Measurements from ENCODE around the gene PTPN1. TPM values are rescaled to one million over a fixed set of nuclear protein-coding genes. Genes with fewer than 3 reads are reported as not detected.

The PTPN1 gene
- total RNA-seq, 1 experiment from 2014 or later: 30.8 TPM

- Histone ChIP-seq H3K23me2 (ENCODE audit: insufficient read length, low read depth, low read length, poor library complexity, severe bottlenecking) (no peaks in the 10 kb centered on the region), H3K79me2 (ENCODE audit: insufficient read depth, low read length) (no peaks in the 10 kb centered on the region), H3K23ac (ENCODE audit: insufficient read length, low read depth, low read length) (no peak overlapping the region), H2BK20ac (ENCODE audit: low read depth, low read length, poor library complexity, severe bottlenecking) (no peak overlapping the region), H2BK12ac (ENCODE audit: insufficient read length, low read depth, low read length) (no peak overlapping the region), H3K9me3 (ENCODE audit: control insufficient read depth, low read depth, low read length) (no peaks in the 10 kb centered on the region), H3K27me3 (ENCODE audit: insufficient read depth, low read length) (no peaks in the 10 kb centered on the region), H4K8ac (replicated peaks; ENCODE audit: insufficient read length, low read depth, low read length) (no peak overlapping the region), H2BK15ac (ENCODE audit: low read depth, low read length) (no peak overlapping the region), H3K27ac (ENCODE audit: insufficient read length, low read depth, low read length) (no peak overlapping the region), H3K79me1 (ENCODE audit: insufficient read depth, low read depth, low read length, poor library complexity, severe bottlenecking) (no peaks in the 10 kb centered on the region), H2BK5ac (ENCODE audit: insufficient read length, low read length) (no peak overlapping the region), H2BK120ac (ENCODE audit: low read depth, low read length, poor library complexity, severe bottlenecking) (no peak overlapping the region), H3K14ac (ENCODE audit: insufficient read depth, low read length) (no peak overlapping the region), H3K9ac (ENCODE audit: extremely low read depth, insufficient read length, low read length) (no peak overlapping the region), H3K4me1 (ENCODE audit: insufficient read depth, low read length) (no peaks in the 10 kb centered on the region), H2AFZ (ENCODE audit: low read length) (no peak overlapping the region), H4K5ac (ENCODE audit: insufficient read length, low read depth, low read length) (no peak overlapping the region), H3K4me2 (ENCODE audit: insufficient read depth, insufficient read length, low read length) (no peak overlapping the region), H2AK5ac (ENCODE audit: insufficient read length, low read length) (no peak overlapping the region), H3K4ac (ENCODE audit: low read depth, low read length) (no peak overlapping the region), H4K20me1 (ENCODE audit: control insufficient read depth, insufficient read depth, insufficient read length) (no peaks in the 10 kb centered on the region), H3K56ac (ENCODE audit: insufficient read length, low read depth, low read length) (no peak overlapping the region), H3K18ac (ENCODE audit: insufficient read length, low read depth, low read length) (no peak overlapping the region), H4K91ac (ENCODE audit: insufficient read length, low read depth, low read length) (no peak overlapping the region), H3T11ph (ENCODE audit: low read length) (no peak overlapping the region)
- Mint-ChIP-seq H3K27me3 (ENCODE audit: low read depth) (no peaks in the 10 kb centered on the region), H3K4me3 (no peak overlapping the region), H3K27ac (peak overlapping the region in 2 of 3 experiments; percentile 59 to 81; a peak in 3 of 7 replicates), H3K4me1 (peaks cover 3 to 11% of the 10 kb centered on the region in 2 experiments; a peak in 3 of 4 replicates), H3K9me3 (no peaks in the 10 kb centered on the region), H3K36me3 (ENCODE audit: insufficient read depth in 1 of 3, low read depth in 3 of 3) (peaks cover 4 to 13% (median 12%) of the 10 kb centered on the region in 3 experiments)
- WGBS (ENCODE audit: extremely low coverage, insufficient read length, low lambda C conversion rate): no CpG with 5 or more reads among the region's 17 CpGs
- TF ChIP-seq, protein P1, sequence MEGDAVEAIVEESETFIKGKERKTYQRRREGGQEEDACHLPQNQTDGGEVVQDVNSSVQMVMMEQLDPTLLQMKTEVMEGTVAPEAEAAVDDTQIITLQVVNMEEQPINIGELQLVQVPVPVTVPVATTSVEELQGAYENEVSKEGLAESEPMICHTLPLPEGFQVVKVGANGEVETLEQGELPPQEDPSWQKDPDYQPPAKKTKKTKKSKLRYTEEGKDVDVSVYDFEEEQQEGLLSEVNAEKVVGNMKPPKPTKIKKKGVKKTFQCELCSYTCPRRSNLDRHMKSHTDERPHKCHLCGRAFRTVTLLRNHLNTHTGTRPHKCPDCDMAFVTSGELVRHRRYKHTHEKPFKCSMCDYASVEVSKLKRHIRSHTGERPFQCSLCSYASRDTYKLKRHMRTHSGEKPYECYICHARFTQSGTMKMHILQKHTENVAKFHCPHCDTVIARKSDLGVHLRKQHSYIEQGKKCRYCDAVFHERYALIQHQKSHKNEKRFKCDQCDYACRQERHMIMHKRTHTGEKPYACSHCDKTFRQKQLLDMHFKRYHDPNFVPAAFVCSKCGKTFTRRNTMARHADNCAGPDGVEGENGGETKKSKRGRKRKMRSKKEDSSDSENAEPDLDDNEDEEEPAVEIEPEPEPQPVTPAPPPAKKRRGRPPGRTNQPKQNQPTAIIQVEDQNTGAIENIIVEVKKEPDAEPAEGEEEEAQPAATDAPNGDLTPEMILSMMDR (conservative IDR thresholded peaks at IDR 0.05): no peak
- DNase-seq: no peak
These were observed 51.3 kb downstream of the PTPN1 start for GRCh38 chr20:50561379-50562078.
